IMR-90 (cell line): Measurements from ENCODE around the gene ZDHHC14.

Source experiments
- BHLHE40 ChIP-seq: fragments of 150-350 bp; IDR thresholded peaks from 2 replicates; pipeline ENCODE4 v1.6.1; 2016; ENCODE audit warnings: mild to moderate bottlenecking, low read depth, low read length
- CEBPB ChIP-seq: IDR thresholded peaks from 2 replicates; pipeline ENCODE4 v1.6.1; 2012; ENCODE audit warnings: low read depth, low read length, improper control_type of control experiment
- MAFK ChIP-seq: IDR thresholded peaks from 2 replicates; pipeline ENCODE4 v1.6.1; 2012; ENCODE audit warnings: low read depth, low read length, improper control_type of control experiment
- MAZ ChIP-seq: IDR thresholded peaks from 2 replicates; pipeline ENCODE4 v1.6.1; 2012; ENCODE audit warnings: low read depth, mild to moderate bottlenecking, low read length, improper control_type of control experiment, moderate library complexity, borderline replicate concordance
- MXI1 ChIP-seq: IDR thresholded peaks from 2 replicates; pipeline ENCODE4 v1.6.1; 2012; ENCODE audit warnings: low read depth, mild to moderate bottlenecking, low read length, moderate library complexity, borderline replicate concordance
- POLR2A ChIP-seq: IDR thresholded peaks from 2 replicates; pipeline ENCODE4 v1.6.1; 2012; ENCODE audit warnings: mild to moderate bottlenecking, low read depth, low read length
- RAD21 ChIP-seq: IDR thresholded peaks from 2 replicates; pipeline ENCODE4 v1.6.1; 2012; ENCODE audit warnings: low read length, improper control_type of control experiment
- RCOR1 ChIP-seq: IDR thresholded peaks from 2 replicates; pipeline ENCODE4 v1.6.1; 2012; ENCODE audit warnings: mild to moderate bottlenecking, low read length, improper control_type of control experiment; ENCODE audit not compliant: insufficient replicate concordance
- RFX5 ChIP-seq: IDR thresholded peaks from 2 replicates; pipeline ENCODE4 v1.8.0; 2012; ENCODE audit warnings: low read depth, mild to moderate bottlenecking, low read length, moderate library complexity
- SMC3 ChIP-seq: fragments of 150-350 bp; IDR thresholded peaks from 2 replicates; pipeline ENCODE4 v1.6.1; 2016; ENCODE audit warnings: low read depth, mild to moderate bottlenecking, antibody characterized with exemption, low read length, moderate library complexity
- USF2 ChIP-seq: fragments of 150-350 bp; IDR thresholded peaks from 2 replicates; pipeline ENCODE4 v1.6.1; 2017; ENCODE audit warnings: mild to moderate bottlenecking, antibody characterized with exemption, low read length, low read depth
- TF ChIP-seq, protein P1 (sequence below): conservative IDR thresholded peaks from 2 replicates; pipeline ENCODE4 v1.5.1; 2012; ENCODE audit warnings: mild to moderate bottlenecking, low read depth, low read length, improper control_type of control experiment
- TF ChIP-seq, protein P2 (sequence below): fragments of 150-350 bp; IDR thresholded peaks from 2 replicates; pipeline ENCODE4 v1.6.1; 2016; ENCODE audit warnings: low read depth, mild to moderate bottlenecking, low read length, moderate library complexity, borderline replicate concordance

- TF ChIP-seq, protein P1, sequence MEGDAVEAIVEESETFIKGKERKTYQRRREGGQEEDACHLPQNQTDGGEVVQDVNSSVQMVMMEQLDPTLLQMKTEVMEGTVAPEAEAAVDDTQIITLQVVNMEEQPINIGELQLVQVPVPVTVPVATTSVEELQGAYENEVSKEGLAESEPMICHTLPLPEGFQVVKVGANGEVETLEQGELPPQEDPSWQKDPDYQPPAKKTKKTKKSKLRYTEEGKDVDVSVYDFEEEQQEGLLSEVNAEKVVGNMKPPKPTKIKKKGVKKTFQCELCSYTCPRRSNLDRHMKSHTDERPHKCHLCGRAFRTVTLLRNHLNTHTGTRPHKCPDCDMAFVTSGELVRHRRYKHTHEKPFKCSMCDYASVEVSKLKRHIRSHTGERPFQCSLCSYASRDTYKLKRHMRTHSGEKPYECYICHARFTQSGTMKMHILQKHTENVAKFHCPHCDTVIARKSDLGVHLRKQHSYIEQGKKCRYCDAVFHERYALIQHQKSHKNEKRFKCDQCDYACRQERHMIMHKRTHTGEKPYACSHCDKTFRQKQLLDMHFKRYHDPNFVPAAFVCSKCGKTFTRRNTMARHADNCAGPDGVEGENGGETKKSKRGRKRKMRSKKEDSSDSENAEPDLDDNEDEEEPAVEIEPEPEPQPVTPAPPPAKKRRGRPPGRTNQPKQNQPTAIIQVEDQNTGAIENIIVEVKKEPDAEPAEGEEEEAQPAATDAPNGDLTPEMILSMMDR, result no peak
- TF ChIP-seq POLR2A, result no peak
- no peak for TF ChIP-seq CEBPB
- no peak for TF ChIP-seq USF2
- no peak for TF ChIP-seq SMC3
- no peak for TF ChIP-seq RAD21
- TF ChIP-seq MXI1, result no peak
- TF ChIP-seq BHLHE40, result no peak
- TF ChIP-seq, protein P2, sequence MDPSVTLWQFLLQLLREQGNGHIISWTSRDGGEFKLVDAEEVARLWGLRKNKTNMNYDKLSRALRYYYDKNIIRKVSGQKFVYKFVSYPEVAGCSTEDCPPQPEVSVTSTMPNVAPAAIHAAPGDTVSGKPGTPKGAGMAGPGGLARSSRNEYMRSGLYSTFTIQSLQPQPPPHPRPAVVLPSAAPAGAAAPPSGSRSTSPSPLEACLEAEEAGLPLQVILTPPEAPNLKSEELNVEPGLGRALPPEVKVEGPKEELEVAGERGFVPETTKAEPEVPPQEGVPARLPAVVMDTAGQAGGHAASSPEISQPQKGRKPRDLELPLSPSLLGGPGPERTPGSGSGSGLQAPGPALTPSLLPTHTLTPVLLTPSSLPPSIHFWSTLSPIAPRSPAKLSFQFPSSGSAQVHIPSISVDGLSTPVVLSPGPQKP, result no peak
- no peak for TF ChIP-seq MAZ
- no peak for TF ChIP-seq RFX5
- no peak for TF ChIP-seq MAFK
- no peak for TF ChIP-seq RCOR1
Measured at GRCh38 chr6:157440171-157440570, 59.2 kb downstream of the ZDHHC14 start.
